ENCODE data around the gene CST7.
"Not testable (repeated sequence)": the region's sequence is repeated elsewhere in the genome, so short reads cannot be mapped to it uniquely, and the experiment has no call there.

CST7 gene

DNA sequence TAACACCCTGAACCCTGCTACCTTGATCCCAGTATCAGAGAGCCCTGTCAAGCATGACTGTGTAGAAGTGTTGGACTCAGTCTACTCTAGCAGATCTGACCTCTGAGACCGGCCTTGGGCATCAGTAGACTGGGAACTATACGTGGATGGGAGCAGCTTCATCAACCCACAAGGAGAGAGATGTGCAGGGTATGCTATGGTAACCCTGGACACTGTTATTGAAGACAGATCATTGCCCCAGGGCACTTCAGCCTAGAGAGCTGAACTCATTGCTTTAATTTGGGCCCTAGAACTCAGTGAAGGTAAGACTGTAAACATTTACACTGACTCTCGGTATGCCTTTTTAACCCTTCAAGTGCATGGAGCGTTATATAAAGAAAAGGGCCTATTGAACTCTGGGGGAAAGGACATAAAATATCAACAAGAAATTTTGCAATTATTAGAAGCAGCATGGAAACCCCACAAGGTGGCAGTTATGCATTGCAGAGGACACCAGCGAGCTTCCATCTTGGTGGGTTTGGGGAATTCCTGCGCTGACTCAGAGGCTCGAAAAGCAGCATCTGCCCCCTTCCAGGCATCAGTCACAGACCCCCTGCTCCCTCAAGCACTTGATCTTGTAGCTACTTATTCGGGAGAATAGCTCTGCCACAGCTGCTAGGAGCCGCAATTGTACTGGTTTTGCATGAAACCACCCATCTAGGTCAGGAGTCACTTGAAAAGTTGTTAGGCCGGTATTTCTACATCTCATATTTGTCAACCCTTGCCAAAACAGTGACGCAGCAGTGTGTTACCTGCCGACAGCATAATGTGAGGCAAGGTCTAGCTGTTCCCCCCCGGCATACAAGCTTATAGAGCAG, 19.0 kb upstream of the CST7 start:
- DNase-seq, result peak; percentile 38
- not testable (repeated sequence) for ATAC-seq

DNA sequence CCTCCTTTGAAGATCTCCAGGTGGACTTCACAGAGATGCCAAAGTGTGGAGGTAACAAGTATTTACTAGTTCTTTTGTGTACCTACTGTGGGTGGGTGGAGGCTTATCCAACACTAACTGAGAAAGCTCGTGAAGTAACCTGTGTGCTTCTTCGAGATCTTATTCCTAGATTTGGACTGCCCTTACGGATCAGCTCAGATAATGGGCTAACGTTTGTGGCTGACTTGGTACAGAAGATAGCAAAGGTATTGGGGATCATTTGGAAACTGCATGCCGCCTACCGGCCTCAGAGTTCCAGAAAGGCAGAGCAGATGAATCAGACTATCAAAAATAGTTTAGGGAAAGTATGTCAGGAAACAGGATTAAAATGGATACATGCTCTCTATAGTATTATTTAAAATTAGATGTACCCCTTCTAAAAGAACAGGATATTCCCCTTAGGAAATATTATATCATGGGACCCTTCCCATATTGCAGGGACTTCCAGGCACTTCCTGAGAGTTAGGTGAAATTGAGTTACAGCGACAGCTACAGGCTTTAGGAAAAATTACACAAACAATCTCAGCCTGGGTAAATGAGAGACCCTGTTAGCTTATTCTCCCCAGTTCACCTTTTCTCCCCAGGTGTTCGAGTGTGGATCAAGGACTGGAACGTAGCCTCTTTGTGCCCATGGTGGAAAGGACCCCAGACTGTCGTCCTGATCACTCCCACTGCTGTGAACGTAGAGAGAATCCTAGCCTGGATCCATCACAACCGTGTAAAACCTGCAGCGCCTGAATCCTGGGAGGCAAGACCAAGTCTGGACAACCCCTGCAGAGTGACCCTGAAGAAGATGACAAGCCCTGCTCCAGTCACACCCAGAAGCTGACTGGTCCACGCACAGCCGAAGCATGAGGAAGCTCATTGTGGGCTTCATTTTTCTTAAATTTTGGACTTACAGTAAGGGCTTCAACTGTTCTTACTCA, 18.1 kb upstream of the CST7 start:
- DNase-seq, ATAC-seq: not testable (repeated sequence)

DNA sequence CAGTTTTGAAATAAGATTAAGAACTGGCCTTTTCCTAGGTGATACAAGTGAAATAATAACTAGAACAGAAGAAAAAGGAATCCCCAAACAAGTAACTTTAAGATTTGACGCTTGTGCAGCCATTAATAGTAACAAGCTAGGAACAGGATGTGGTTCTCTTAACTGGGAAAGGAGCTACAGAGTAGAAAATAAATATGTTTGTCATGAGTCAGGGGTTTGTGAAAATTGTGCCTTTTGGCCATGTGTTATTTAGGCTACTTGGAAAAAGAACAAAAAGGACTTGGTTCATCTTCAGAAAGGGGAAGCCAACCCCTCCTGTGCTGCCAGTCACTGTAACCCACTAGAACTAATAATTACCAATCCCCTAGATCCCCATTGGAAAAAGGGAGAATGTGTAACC, 17.2 kb upstream of the CST7 start:
- not testable (repeated sequence) for DNase-seq, ATAC-seq

DNA sequence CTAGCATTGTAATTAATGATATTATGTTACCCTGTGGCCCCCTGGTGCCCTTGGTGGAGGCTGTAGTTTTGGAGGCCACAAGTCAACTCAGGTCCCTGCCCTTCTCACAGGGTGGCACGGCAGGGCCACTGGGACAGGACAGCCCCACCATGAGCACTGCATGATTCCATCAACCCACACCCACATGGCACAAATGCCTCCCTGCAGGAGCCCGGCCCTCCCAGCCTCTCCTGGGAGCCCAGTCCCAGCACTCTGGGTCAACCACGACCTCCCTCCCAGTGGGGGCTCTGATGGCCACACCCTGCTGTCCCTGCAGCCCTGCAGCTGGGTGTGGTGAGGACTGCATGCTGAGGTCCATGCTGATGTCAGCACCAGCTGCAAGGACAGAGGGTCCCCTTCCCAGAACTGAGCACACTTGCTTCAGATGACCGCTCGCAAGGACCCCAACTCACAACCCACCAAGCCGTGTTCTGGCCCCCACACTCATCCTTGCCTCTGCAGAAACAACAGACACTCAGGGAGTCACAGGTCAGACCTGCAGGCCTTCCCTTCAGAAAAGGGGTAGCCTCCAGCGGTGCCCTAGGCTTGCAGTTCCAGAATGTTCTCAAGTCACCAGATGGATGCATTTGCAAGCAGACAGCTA, 15.7 kb upstream of the CST7 start:
- DNase-seq (no peak), ATAC-seq (no peak)

DNA sequence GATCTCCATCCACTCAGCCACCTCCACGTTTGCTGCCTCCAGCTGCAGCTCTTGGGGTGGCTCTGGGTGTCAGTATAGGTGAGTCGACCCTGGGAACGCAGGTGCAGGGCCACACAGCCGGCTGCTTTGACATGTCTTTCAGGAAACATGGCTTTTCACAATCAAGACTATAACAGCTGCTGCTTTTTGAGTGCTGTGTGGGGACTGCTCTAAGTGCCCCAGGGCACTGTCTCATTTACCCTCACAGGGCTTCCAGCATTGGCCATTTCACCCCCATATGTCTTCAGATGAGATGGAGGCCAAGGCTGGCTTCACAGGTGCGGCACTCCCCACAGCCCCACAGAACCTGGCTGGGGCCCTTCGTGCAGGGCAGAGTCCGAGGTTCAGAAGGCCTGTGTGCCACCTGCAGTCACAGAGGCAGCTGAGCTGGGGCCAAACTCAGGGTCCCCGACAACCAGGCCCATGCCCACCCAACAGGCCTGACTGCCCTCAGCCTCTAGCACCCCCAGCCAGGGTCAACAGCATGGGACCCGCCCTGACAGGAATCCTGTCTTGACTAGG, 14.9 kb upstream of the CST7 start:
- DNase-seq, result no peak
- ATAC-seq, result no peak

DNA sequence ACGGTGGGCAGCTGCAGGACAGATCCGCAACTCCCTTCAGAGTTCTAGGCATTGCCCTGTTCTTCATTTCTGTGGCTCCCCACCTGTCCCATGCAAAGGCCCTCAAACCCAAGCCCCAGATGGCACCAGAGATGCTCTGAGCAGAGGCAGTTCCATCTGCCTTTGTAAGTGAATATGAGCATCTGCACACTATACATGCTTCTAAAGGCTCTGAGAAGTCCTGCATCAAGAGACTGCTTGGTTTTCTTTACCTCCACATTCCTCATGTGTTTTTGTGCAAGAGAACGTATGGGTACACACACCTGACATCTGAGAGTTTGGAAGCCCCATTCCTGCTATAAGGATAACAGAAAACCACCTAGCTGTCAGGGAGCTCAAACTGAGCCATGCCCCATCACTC, 14.4 kb upstream of the CST7 start:
- DNase-seq, result no peak
- ATAC-seq, result no peak

DNA sequence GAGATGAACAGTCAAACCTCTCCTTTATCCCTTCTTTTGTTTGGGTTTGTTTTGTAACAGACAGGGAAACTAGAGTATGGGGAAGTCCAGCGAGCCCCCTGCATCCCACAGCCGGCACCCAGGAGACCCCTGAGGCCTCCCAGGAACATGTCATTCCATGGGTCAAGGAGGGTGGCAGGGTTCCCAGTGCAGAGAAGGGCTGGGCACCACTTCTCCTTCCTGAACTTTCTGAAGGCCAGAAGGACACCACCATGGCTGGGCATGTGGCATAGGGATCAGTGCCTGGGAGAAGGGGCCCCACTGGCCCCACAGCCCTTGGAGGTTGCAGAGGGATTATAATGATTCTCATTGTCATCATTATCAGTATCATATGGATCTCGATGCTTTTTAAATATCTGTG, 13.9 kb upstream of the CST7 start:
- no peak for DNase-seq

DNA sequence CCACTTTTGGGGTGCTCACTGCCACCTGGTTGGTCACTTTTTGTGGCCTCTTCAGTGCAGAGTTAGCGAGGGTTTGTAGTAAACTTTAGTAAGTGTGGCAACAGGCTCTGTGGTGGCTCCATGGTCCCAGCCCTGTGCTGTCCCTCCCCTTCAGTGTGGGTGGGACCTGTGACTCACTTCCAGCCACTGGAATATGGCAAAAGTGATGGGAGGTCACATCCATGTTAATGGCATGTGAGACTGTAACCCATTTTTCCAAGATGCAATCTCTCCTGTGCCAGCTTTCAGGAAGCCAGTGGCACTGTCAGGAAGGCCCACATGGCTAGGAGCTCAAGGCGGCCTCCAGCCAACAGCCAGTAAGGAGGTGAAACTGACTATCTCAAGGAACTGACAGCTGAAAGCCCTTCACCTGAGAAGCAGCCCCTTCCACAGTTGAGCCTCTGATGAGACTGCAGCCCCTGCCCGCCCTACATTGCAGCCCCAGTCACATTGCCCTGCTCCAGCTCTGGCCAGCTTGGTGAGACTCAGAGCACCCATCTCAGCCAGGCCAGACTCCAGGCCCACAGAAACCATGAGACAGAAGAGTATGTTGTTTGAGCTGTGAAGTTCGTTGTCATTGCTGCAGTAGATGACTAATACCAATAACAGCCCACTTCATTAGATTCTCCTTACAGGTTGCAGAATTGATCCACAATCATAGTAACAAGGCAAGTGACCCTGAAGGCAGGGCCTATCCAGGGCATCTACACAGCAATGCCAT, 13.1 kb upstream of the CST7 start:
- DNase-seq, result no peak
- peak; percentile 44 for ATAC-seq

More for the DNA sequence above, 13.9 kb upstream of the CST7 start:
- no peak for ATAC-seq

DNA sequence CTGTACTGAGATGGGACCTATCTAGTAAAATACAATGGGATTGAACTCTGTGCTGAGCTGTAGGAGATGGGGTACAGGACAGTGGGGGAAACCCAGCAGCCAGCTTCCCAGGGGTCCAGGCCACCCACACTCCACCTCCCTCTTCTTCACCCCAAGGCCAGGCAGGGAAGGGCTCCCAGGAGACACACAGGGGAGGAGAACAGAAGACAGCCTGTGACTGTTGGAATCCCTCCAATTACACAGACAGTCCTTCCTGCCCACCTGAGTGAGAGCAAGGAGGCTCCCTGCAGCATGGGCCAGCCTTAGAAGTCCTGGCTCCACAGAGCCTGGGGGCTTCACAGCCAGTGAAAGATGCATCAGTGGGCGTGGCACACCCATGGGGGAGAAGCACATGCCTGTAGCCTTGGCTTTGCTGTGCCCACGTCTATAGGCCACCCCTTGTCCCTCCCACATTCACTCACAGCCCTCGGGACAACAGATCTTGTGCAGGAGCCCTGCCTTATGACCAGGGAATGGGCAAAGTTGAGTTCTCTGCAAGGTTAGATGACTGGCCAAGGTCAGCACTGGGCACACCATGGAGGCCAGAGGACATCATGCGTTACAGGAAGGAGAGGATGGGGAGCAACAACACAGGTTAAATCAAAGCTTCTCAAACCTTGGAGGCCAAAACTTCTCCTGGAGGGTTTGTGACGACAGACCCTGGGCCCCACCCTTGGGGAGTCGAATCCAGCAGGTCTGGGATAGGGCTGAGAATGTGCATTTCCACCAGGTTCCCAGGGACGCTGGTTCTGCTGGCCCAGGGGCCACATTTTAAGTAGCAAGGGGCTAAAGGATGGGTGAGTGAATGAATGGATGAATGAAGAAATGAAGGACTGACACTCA, 12.3 kb upstream of the CST7 start:
- ATAC-seq, result no peak
- no peak for DNase-seq

DNA sequence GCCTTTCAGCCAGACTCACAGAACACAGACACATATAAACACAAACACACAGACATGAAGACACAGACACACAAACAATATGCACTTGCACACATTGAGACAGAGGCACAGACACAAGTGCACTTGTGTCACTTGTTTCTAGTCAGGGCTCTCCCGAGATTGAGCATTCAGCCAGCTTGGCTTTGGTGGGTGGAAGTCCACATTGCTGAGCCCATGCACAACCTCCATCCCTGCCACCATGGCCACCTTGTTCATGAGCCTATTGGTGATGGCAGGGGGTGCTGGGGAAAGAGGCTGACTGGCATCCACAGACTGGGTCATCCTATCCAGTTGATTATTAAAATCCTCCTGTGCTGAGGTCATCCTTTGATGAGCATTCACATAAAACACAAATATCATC, 11.5 kb upstream of the CST7 start:
- DNase-seq (no peak), ATAC-seq (no peak)

DNA sequence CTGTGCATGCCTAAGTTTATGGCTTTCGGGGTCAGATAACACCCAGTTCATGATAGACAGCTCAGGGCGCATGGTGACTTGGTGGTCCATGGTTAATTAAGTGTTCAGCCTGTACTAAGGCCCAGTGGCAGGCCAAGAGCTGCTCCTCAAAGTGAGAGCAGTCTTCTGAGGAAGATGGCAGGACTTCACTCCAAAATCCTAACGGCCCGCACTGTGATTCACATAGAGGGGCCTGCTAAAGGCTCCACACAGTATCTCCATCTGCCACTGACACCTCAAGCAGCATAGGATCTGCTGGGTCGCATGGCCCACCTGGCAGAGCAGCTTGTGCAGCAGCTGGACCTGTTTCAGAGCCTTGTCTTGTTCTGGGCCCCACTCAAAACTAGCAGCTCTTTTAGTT, 10.6 kb upstream of the CST7 start:
- ATAC-seq (no peak), DNase-seq (no peak)

DNA sequence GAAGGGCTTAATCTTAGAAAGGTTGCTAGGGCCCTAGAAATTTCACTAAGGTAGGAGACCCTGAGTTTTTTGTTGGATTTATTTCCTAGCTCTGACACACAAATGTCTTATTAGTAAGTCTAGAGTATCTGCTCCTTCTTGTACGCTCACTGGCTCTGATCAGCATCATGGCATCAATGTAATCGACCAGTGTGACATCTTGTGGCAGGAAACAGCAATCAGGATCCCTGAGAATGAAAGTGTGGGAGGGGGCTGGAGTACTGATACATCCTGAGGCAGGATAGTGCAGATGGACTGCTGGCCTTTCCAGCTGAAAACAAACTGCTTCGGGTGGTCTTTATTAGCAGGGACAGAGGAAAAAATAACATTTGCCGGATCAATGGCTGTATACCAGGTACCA, 10.0 kb upstream of the CST7 start:
- ATAC-seq (no peak), DNase-seq (no peak)

DNA sequence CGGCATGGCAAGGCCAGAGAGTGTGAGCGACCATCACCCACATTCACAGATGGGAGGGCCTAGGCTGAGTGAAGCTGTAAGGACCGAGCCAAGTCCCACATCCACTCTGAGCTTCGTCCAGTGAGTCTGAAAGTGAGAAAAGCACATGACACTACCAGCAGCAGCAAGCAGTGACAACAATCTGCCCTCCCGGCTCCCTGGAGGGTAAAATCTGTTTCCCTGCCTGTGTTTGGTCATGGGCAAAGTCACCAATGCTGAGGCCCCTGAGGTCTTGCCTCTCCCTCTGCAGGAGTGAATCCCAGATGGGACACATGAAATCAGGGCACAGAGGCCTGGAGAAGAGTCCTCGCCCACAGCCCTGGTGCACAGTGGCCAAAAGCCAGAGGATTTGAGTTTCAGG, 6.4 kb upstream of the CST7 start:
- ATAC-seq (no peak), DNase-seq (no peak)

DNA sequence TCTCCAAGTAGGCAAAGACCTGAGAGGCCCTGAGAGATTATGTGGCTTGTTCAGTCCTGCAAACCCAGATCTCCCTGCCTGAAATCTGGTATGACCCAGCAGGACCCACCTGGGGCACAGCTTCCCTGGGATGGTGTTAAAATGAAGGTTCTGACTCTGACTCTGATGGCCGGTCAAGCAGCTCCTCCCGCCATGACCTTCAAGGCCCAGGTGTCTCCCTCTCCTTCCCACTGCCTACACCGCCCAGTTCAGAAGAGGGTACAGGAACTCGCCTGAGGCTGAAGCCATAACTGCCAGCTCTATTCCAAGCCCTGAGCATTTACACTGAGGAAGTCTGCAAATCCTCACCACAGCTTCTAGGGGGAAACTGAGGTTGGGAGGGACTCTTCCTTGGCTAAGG, 5.9 kb upstream of the CST7 start:
- DNase-seq, result no peak

DNA sequence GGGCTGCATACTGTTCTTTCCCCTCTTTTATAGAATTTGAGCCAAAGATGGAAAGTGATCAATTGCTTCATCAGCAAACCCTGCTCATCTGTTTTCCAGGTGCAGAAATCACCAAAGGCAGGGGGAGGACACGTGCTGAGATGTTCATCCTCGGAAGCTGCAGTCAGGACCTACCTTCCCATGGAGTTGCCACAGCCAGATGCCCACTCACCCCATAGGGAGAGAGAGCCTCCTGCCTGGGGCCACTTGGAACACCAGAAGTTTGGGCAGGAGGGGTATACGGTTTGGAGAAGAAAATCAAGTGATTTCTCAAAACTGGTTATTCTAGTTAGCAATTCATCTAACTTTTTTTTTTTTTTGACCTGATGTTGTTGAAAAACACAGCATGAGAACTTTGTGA, 5.3 kb upstream of the CST7 start:
- ATAC-seq (no peak), DNase-seq (no peak)

More for the DNA sequence above, 5.9 kb upstream of the CST7 start:
- no peak for ATAC-seq

DNA sequence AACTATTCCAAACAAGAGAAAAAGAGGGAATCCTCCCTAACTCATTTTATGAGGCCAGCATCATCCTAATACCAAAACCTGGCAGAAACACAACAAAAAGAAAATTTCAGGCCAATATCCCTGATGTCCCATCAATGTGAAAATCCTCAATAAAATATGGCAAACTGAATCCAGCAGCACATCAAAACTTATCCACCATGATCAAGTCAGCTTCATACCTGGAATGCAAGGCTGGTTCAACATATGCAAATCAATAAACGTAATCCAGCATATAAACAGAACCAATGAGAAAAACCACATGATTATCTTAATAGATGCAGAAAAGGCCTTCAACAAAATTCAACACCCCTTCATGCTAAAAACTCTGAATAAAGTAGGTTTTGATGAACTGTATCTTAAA, 2.7 kb upstream of the CST7 start:
- not testable (repeated sequence) for ATAC-seq, DNase-seq

DNA sequence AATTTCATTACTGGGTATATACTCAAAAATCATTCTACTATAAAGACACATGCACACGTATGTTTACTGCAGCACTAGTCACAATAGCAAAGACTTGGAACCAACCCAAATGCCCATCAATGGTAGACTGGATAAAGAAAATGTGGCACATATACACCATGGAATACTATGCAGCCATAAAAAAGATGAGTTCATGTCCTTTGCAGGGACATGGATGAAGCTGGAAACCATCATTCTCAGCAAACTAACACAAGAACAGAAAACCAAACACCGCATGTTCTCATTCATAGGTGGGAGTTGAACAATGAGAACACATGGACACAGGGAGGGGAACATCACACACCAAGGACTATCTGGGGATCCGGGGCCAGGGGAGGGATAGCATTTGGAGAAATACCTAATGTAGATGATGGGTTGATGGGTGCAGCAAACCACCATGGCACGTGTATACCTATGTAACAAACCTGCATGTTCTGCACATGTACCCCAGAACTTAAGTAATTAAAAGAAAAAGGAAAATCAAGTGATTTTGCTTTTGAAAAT, 602 bp upstream of the CST7 start:
- not testable (repeated sequence) for DNase-seq, ATAC-seq

DNA sequence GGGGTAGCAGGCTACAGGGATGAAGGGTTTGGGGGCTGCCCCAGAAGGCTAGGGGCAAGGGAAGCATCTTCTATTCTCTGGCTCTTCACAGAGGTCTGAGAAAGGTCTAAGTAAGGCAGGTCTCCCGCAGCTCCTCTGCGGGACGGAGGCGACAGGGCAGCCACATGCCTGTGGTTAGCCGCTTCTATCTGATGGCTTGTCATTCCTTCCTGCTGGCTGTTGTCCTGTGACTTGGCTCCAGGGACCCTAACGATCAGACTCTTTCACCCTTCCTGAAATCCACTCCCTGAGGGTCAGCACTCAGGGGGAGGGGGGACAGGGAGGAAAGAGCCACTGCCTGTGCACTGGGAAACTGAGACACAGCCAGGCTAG, 673 bp downstream of the CST7 start:
- DNase-seq, result peak; percentile 41
- peak; percentile 7 for ATAC-seq

DNA sequence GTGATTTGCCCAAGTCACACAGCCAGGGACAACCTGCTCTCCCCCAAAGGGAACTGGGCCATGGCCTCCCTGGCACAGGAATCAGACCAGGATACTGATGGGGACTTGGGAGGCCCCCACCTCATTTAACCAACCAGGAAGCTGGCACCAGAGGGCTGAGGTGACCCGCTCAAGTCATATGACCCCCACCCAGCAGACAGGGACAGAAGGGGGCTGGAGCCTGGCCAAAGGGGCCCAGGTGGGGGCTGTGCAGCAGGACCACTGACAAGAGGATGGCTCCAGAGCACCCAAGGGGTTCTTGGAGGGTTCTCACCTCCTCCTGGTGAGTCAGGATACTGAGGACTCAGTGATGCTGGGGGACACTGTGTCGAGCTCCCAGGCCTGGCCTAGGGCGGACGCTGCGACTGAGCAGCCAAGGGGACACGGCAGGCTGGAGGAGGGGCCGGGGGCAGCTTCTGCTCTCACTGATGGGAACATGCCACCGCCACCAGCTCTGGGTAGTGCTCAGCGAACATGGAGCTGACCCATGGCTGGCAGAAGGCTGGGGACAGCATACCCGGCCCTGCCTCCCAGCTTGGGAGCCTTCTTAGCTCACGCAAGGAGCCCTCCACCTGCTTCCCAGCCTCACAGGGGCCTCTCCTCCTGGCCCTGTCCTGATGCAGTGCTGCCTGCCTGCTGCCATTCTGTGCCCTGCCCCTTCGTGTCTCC, 1.2 kb downstream of the CST7 start:
- ATAC-seq (peak; percentile 8), DNase-seq (no peak)

Data from stimulated activated naive CD8-positive, alpha-beta T cell treated with anti-CD3 and anti-CD28 coated beads, Interleukin-15, Interleukin-2, amounts not matched to agents 100 U/mL and 50 U/mL, for 24 hours (primary cell).